Measurements from ENCODE around the gene BABAM1. TPM values are rescaled to one million over a fixed set of nuclear protein-coding genes. Genes with fewer than 3 reads are reported as not detected.

BABAM1 gene
- total RNA-seq, 4 donors from 2014 or later, result 60.0 to 72.0 (median 67.0) TPM

- no peaks in the 10 kb centered on the region for H3K27me3 ChIP-seq
- no peak for TF ChIP-seq EP300 (IDR thresholded peaks at IDR 0.05)
- no peak for TF ChIP-seq CTCF (IDR thresholded peaks at IDR 0.05)
- TF ChIP-seq POLR2A (IDR thresholded peaks at IDR 0.05), result no peak
- peak overlapping the region in 2 of 4 donors; percentile 19 to 52 for H3K27ac ChIP-seq
- WGBS, 2 donors, result 84% methylated on average over 12 to 17 of the region's 19 CpGs
- no peaks in the 10 kb centered on the region for H3K9me3 ChIP-seq
- H3K4me1 ChIP-seq, result peaks cover 0 to 44% (median 18%) of the 10 kb centered on the region in 4 donors
- no peak overlapping the region for H3K4me3 ChIP-seq
- peaks cover 0 to 84% (median 12%) of the 10 kb centered on the region in 3 donors for H3K36me3 ChIP-seq
- no peak for DNase-seq (ENCODE audit: low spot score in 2 of 2)
These were observed 54.6 kb downstream of the BABAM1 start for GRCh38 chr19:17321655-17322489.

DNA sequence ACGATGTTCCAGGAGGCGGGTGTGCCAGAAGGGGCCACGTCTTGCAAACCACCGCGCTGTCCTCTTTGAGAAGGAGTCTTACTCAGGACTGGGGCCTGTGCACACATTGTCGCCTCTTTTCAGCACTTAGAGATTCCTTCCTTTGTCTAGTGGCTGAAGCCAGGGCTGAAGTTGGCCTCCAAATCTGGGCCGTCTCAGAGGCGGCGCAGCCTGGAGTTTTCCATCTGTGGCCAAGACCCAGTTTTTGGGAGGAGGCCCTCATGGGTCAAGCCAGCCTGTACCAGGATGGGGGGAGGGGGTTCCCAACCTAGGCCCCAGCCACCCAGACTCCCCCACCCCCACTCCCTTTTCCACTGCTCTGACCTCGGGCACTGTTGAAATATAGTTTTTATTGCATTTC, 55.6 kb downstream of the BABAM1 start:
- H3K9me3 ChIP-seq, result no peaks in the 10 kb centered on the region
- no peak for TF ChIP-seq CTCF (IDR thresholded peaks at IDR 0.05)
- TF ChIP-seq POLR2A (IDR thresholded peaks at IDR 0.05), result no peak
- TF ChIP-seq EP300 (IDR thresholded peaks at IDR 0.05), result no peak
- 43 to 48% methylated on average over 9 to 10 of the region's 10 CpGs for WGBS, 2 donors
- H3K36me3 ChIP-seq, result peaks cover 0 to 84% (median 12%) of the 10 kb centered on the region in 3 donors
- peak overlapping the region in 2 of 4 donors; percentile 19 to 52 for H3K27ac ChIP-seq
- no peaks in the 10 kb centered on the region for H3K27me3 ChIP-seq
- no peak for DNase-seq (ENCODE audit: low spot score in 2 of 2)
- H3K4me3 ChIP-seq, result no peak overlapping the region
- peaks cover 0 to 53% (median 18%) of the 10 kb centered on the region in 4 donors for H3K4me1 ChIP-seq

DNA sequence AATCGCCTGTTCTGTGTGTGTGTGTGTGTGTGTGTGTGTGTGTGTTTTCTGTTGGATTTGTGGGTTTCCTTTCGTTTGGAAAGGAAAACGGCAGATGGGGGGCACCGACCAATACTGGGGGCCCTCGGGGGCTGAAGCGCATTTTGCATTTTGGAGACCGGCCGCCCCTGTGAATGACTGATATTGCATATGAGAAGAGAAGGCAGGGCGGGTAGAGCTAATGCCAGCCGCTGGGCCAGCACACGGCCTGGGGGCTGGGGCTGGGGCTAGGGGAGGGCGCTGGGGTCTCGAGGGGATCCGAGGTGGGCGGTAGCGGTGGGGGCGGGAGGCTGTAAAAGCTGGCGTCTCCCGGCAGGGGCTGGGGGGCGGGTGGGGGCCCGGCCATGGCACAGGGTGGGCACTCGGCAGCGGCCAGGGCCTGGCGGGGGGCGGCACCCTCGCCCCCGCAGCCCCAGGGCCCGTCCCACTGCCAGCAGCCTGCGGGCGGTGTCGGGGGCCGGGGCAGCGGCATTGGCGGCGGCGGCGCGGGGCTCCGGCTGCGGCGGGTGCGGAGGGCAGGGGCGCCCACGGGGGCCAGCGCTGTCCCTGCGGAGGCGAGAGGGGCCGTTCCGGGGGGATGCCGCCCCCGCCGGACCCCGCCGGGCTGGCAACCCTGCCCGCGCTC, 56.2 kb downstream of the BABAM1 start:
- DNase-seq (ENCODE audit: low spot score in 2 of 2), result no peak
- Histone ChIP-seq H3K36me3 (peaks cover 0 to 78% (median 12%) of the 10 kb centered on the region in 3 donors), H3K27me3 (no peaks in the 10 kb centered on the region), H3K27ac (peak overlapping the region; percentile 36 to 84 (median 58)), H3K4me1 (peaks cover 0 to 59% (median 20%) of the 10 kb centered on the region in 4 donors), H3K4me3 (peak overlapping the region in 1 of 4 donors; percentile 38), H3K9me3 (no peaks in the 10 kb centered on the region)
- TF ChIP-seq POLR2A (IDR thresholded peaks at IDR 0.05) (no peak), EP300 (IDR thresholded peaks at IDR 0.05) (no peak), CTCF (IDR thresholded peaks at IDR 0.05) (no peak)
- 28 to 38% methylated on average over 20 to 42 of the region's 56 CpGs for whole genome bisulfite sequencing, 2 donors

DNA sequence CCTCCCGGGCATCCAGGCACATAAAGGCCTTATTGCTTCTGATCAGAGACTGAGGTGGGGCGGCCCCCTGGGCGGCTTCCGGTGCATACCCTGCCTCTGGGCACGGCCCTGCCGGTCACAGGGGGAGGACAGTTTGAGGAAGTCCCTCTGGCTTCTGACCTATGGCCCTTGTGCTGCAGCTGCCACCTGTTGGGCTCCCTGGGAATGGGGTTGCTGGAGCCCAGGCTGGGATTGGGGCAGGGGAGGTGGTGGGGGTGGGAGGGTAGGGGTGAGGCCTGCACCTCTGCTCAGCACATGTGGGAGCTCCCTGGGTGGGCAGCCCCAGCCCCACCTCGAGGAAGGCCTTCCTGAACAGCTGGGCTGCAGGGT, 56.7 kb downstream of the BABAM1 start:
- Histone ChIP-seq H3K27me3 (no peaks in the 10 kb centered on the region), H3K9me3 (no peaks in the 10 kb centered on the region), H3K27ac (peak overlapping the region; percentile 36 to 84 (median 58)), H3K4me3 (peak overlapping the region in 1 of 4 donors; percentile 38), H3K36me3 (peaks cover 0 to 74% (median 12%) of the 10 kb centered on the region in 3 donors), H3K4me1 (peaks cover 0 to 63% (median 21%) of the 10 kb centered on the region in 4 donors)
- WGBS, 2 donors, result 9 to 22% methylated on average over 1 to 6 of the region's 7 CpGs
- no peak for DNase-seq (ENCODE audit: low spot score in 2 of 2)
- TF ChIP-seq POLR2A (IDR thresholded peaks at IDR 0.05), result no peak
- TF ChIP-seq CTCF (IDR thresholded peaks at IDR 0.05), result no peak
- no peak for TF ChIP-seq EP300 (IDR thresholded peaks at IDR 0.05)
